ENCODE data around the gene CRYBG2. TPM values are rescaled to one million over a fixed set of nuclear protein-coding genes. Genes with fewer than 3 reads are reported as not detected.
A peak's percentile ranks its signal among the peaks of the same experiment; 100 is the strongest.

The CRYBG2 gene
- total RNA-seq, 1 experiment from 2014 or later = 0.64 TPM

DNA sequence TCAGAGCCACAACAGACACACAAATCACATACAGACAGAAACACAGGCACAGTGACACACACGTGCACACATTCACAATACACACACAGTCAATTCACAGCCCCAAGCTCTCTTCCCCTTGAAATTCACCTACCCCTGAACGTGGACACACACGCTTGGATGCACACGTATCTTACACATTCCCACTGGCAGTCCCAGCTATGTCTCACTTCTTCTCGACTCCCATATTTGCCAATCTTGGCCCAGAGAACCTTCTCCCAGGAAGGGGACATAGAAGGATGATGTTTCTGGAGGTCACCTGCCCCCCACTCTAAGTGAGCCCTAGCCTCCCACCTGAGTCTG, 1.6 kb downstream of the CRYBG2 start:
- Histone ChIP-seq H3K9me3 (ENCODE audit: control insufficient read depth, insufficient read depth, low read depth, low read length) (no peaks in the 10 kb centered on the region), H3K27me3 (ENCODE audit: control insufficient read depth, insufficient read depth, low read length) (no peaks in the 10 kb centered on the region), H3K4me3 (ENCODE audit: low read depth in 2 of 2, low read length in 2 of 2) (no peak overlapping the region), H3K4me1 (ENCODE audit: control insufficient read depth, insufficient read depth, low read length) (peaks cover 15% of the 10 kb centered on the region), H3K36me3 (ENCODE audit: control insufficient read depth, insufficient read depth, low read length) (no peaks in the 10 kb centered on the region), H3K27ac (ENCODE audit: low read length) (no peak overlapping the region)
- TF ChIP-seq, protein P1, sequence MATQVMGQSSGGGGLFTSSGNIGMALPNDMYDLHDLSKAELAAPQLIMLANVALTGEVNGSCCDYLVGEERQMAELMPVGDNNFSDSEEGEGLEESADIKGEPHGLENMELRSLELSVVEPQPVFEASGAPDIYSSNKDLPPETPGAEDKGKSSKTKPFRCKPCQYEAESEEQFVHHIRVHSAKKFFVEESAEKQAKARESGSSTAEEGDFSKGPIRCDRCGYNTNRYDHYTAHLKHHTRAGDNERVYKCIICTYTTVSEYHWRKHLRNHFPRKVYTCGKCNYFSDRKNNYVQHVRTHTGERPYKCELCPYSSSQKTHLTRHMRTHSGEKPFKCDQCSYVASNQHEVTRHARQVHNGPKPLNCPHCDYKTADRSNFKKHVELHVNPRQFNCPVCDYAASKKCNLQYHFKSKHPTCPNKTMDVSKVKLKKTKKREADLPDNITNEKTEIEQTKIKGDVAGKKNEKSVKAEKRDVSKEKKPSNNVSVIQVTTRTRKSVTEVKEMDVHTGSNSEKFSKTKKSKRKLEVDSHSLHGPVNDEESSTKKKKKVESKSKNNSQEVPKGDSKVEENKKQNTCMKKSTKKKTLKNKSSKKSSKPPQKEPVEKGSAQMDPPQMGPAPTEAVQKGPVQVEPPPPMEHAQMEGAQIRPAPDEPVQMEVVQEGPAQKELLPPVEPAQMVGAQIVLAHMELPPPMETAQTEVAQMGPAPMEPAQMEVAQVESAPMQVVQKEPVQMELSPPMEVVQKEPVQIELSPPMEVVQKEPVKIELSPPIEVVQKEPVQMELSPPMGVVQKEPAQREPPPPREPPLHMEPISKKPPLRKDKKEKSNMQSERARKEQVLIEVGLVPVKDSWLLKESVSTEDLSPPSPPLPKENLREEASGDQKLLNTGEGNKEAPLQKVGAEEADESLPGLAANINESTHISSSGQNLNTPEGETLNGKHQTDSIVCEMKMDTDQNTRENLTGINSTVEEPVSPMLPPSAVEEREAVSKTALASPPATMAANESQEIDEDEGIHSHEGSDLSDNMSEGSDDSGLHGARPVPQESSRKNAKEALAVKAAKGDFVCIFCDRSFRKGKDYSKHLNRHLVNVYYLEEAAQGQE (IDR thresholded peaks at IDR 0.05; ENCODE audit: insufficient read depth in 1 of 2, low read depth in 2 of 2, low read length in 1 of 2) = no peak
- TF ChIP-seq TCF7L2 (IDR thresholded peaks at IDR 0.05; ENCODE audit: low read depth, low read length) = no peak
- no peak for TF ChIP-seq POLR2AphosphoS5 (IDR thresholded peaks at IDR 0.05; ENCODE audit: low read depth, low read length)
- TF ChIP-seq SIN3A (IDR thresholded peaks at IDR 0.05; ENCODE audit: borderline replicate concordance, insufficient read depth, low read depth, low read length) = no peak
- TF ChIP-seq, protein P2, sequence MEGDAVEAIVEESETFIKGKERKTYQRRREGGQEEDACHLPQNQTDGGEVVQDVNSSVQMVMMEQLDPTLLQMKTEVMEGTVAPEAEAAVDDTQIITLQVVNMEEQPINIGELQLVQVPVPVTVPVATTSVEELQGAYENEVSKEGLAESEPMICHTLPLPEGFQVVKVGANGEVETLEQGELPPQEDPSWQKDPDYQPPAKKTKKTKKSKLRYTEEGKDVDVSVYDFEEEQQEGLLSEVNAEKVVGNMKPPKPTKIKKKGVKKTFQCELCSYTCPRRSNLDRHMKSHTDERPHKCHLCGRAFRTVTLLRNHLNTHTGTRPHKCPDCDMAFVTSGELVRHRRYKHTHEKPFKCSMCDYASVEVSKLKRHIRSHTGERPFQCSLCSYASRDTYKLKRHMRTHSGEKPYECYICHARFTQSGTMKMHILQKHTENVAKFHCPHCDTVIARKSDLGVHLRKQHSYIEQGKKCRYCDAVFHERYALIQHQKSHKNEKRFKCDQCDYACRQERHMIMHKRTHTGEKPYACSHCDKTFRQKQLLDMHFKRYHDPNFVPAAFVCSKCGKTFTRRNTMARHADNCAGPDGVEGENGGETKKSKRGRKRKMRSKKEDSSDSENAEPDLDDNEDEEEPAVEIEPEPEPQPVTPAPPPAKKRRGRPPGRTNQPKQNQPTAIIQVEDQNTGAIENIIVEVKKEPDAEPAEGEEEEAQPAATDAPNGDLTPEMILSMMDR (IDR thresholded peaks at IDR 0.05) = no peak
- ChIA-PET POLR2A (no interaction called here), CTCF (no interaction called here)
- DNase-seq (ENCODE audit: low read depth, low spot score) (no peak), ATAC-seq (no peak)
- intact Hi-C loops (cut with micrococcal nuclease; ENCODE audit: unreplicated experiment) (no loop called here), in situ Hi-C loops (cut with HindIII; ENCODE audit: low pct_unique_long_range_greater_than_20kb, low sequenced_read_pairs) (no loop called here)
- no TSS peak for BruUV-seq (replicated peaks)

DNA sequence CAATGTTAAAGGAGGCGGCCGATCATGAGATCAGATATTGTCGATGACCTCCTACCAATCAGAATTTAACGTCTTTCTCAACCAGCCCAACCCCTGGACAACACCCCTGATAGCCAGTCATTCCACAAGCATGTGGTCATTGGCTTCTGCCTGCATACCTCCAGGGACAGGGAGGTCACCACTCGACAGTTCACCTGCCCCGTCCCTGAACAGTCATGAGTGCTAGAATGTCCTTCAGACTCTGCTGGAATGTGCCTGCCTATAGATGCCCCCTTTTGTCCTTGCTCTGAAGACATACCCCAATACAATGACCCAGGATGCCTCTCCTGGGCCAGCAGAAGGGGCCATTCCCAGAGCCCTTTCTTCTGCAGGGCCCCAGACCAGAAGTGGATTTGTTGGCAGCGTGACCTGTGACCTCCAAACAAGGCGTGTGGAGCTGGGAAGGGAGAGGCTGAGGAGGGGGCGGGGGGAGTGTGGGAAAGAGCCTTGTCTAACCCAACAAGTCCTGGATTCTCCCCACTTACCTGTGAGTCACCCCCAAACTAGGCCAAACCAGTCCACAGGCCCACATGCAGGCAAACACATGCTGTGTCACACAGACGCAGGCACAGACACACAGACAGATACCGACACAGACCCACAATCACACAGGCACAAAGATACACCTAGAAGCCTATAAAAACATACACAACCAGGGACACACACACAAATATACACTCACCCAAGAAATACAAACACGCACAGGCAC, 2.2 kb downstream of the CRYBG2 start:
- POLR2A ChIA-PET = no interaction called here
- Histone ChIP-seq H3K4me3 (ENCODE audit: low read depth in 2 of 2, low read length in 2 of 2) (no peak overlapping the region), H3K9me3 (ENCODE audit: control insufficient read depth, insufficient read depth, low read depth, low read length) (no peaks in the 10 kb centered on the region), H3K4me1 (ENCODE audit: control insufficient read depth, insufficient read depth, low read length) (peaks cover 15% of the 10 kb centered on the region), H3K27me3 (ENCODE audit: control insufficient read depth, insufficient read depth, low read length) (no peaks in the 10 kb centered on the region), H3K27ac (ENCODE audit: low read length) (no peak overlapping the region), H3K36me3 (ENCODE audit: control insufficient read depth, insufficient read depth, low read length) (no peaks in the 10 kb centered on the region)
- no TSS peak for BruUV-seq (replicated peaks)
- ATAC-seq = peak; percentile 36; the same call in 1 of the 2 replicates
- DNase-seq (ENCODE audit: low read depth, low spot score) = no peak
- intact Hi-C loops (cut with micrococcal nuclease; ENCODE audit: unreplicated experiment) = no loop called here
- in situ Hi-C loops (cut with HindIII; ENCODE audit: low pct_unique_long_range_greater_than_20kb, low sequenced_read_pairs) = no loop called here
- TF ChIP-seq, protein P1 (IDR thresholded peaks at IDR 0.05; ENCODE audit: insufficient read depth in 1 of 2, low read depth in 2 of 2, low read length in 1 of 2) = no peak
- TF ChIP-seq SIN3A (IDR thresholded peaks at IDR 0.05; ENCODE audit: borderline replicate concordance, insufficient read depth, low read depth, low read length) (no peak), TCF7L2 (IDR thresholded peaks at IDR 0.05; ENCODE audit: low read depth, low read length) (no peak), POLR2AphosphoS5 (IDR thresholded peaks at IDR 0.05; ENCODE audit: low read depth, low read length) (no peak)
- TF ChIP-seq, protein P2 (IDR thresholded peaks at IDR 0.05) = no peak
- CTCF ChIA-PET = no interaction called here

Measured in Panc1 (cell line).